Measurements from ENCODE around the gene MBD6.

- TF ChIP-seq, protein P1, sequence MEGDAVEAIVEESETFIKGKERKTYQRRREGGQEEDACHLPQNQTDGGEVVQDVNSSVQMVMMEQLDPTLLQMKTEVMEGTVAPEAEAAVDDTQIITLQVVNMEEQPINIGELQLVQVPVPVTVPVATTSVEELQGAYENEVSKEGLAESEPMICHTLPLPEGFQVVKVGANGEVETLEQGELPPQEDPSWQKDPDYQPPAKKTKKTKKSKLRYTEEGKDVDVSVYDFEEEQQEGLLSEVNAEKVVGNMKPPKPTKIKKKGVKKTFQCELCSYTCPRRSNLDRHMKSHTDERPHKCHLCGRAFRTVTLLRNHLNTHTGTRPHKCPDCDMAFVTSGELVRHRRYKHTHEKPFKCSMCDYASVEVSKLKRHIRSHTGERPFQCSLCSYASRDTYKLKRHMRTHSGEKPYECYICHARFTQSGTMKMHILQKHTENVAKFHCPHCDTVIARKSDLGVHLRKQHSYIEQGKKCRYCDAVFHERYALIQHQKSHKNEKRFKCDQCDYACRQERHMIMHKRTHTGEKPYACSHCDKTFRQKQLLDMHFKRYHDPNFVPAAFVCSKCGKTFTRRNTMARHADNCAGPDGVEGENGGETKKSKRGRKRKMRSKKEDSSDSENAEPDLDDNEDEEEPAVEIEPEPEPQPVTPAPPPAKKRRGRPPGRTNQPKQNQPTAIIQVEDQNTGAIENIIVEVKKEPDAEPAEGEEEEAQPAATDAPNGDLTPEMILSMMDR (IDR thresholded peaks at IDR 0.05; ENCODE audit: insufficient read depth, low read depth, low read length) = no peak
- no peak for TF ChIP-seq EZH2 (IDR thresholded peaks at IDR 0.05; ENCODE audit: insufficient read depth, low read length)
Measured at GRCh38 chr12:57523706-57524614, 1.3 kb downstream of the MBD6 start.
